ENCODE results near the gene STAT3. TPM values are rescaled to one million over a fixed set of nuclear protein-coding genes. Genes with fewer than 3 reads are reported as not detected.
A peak's percentile ranks its signal among the peaks of the same experiment; 100 is the strongest.

STAT3 gene
- total RNA-seq, 6 experiments from 2014 or later: 65.3 to 74.5 (median 68.8) TPM

DNA sequence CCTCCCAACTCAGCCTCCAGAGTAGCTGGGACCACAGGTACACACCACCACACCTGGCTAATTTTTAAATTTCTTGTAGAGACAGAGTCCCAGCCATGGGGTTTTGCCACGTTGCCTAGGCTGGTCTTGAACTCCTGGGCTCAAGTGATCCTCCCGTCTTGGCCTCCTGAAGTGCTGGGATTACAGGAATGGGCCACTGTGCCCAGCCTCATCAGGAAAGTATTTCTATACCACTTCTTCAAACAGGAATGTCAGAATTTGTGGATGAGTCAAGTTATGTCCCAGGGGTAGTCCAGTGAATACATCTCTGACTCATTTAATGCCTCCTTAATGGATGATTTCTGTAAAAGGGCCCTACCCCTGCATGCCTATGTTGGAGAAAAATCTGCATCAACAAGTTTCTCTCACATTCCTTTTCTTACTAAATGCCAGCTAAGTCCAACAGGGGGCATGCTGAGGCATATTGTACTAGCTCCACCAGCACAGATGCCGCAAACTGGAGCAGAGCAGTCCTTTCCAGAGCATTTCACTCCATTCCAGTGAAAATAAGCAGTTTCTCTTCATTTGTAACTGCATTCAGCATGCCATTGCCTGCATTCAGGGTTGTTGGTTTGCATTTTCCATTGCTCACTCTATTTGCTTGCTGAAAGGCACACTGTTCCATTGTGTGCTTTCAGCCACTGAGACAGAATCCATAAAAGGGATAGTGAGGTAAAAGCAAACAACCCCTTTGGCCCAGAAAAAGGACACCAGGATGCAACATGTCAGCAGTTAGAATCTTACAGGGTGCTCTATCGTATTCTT, 40.1 kb upstream of the STAT3 start:
- Mint-ChIP-seq H3K9me3 (no peaks in the 10 kb centered on the region), H3K4me1 (ENCODE audit: low read depth) (peaks cover 48% of the 10 kb centered on the region), H3K36me3 (ENCODE audit: low read depth) (peaks cover 6% of the 10 kb centered on the region; the same call in 1 of the 2 replicates), H3K27ac (peak overlapping the region; percentile 87), H3K27me3 (ENCODE audit: insufficient read depth) (no peaks in the 10 kb centered on the region; the same call in 1 of the 2 replicates), H3K4me3 (peak overlapping the region; percentile 50; the same call in 1 of the 2 replicates)
- TF ChIP-seq, protein P1, sequence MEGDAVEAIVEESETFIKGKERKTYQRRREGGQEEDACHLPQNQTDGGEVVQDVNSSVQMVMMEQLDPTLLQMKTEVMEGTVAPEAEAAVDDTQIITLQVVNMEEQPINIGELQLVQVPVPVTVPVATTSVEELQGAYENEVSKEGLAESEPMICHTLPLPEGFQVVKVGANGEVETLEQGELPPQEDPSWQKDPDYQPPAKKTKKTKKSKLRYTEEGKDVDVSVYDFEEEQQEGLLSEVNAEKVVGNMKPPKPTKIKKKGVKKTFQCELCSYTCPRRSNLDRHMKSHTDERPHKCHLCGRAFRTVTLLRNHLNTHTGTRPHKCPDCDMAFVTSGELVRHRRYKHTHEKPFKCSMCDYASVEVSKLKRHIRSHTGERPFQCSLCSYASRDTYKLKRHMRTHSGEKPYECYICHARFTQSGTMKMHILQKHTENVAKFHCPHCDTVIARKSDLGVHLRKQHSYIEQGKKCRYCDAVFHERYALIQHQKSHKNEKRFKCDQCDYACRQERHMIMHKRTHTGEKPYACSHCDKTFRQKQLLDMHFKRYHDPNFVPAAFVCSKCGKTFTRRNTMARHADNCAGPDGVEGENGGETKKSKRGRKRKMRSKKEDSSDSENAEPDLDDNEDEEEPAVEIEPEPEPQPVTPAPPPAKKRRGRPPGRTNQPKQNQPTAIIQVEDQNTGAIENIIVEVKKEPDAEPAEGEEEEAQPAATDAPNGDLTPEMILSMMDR (IDR thresholded peaks at IDR 0.05): peak; percentile 85
- DNase-seq: peak; percentile 99

- peaks cover 48% of the 10 kb centered on the region for H3K4me1 Mint-ChIP-seq (ENCODE audit: low read depth)
- TF ChIP-seq, protein P1 (IDR thresholded peaks at IDR 0.05): no peak
- H3K36me3 Mint-ChIP-seq (ENCODE audit: low read depth): peaks cover 31% of the 10 kb centered on the region
- peaks cover 3% of the 10 kb centered on the region; the same call in 1 of the 2 replicates for H3K9me3 Mint-ChIP-seq
- H3K27me3 Mint-ChIP-seq (ENCODE audit: insufficient read depth): peaks cover 6% of the 10 kb centered on the region
- DNase-seq: no peak
- H3K4me3 Mint-ChIP-seq: peak overlapping the region; percentile 56; the same call in 1 of the 2 replicates
- H3K27ac Mint-ChIP-seq: peak overlapping the region; percentile 64
Observed at GRCh38 chr17:42424991-42425610, 36.9 kb upstream of the STAT3 start.

DNA sequence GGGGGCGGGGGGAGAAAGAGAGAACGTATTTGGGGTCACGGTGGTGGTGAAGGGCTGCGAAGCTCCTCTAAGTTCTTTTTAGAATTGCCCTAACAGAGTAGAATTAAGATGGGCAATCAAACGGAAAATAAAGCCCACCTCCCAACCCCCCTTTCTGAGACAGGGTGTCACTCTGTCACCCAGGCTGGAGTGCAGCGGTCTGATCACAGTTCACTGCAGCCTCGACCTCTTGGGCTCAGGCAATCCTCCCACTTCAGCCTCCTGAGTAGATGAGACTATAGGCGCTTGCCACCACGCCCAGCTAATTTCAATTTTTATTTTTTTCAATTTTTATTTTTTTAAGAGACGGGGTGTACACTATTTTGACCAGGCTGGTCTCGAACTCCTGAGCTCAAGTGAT, 35.5 kb upstream of the STAT3 start:
- H3K4me1 Mint-ChIP-seq (ENCODE audit: low read depth): peaks cover 50% of the 10 kb centered on the region
- peaks cover 3% of the 10 kb centered on the region; the same call in 1 of the 2 replicates for H3K9me3 Mint-ChIP-seq
- H3K27me3 Mint-ChIP-seq (ENCODE audit: insufficient read depth): peaks cover 6% of the 10 kb centered on the region
- peak overlapping the region; percentile 100 for H3K4me3 Mint-ChIP-seq
- TF ChIP-seq, protein P1 (IDR thresholded peaks at IDR 0.05): no peak
- no peak for DNase-seq
- H3K36me3 Mint-ChIP-seq (ENCODE audit: low read depth): peaks cover 34% of the 10 kb centered on the region
- peak overlapping the region; percentile 98 for H3K27ac Mint-ChIP-seq

GRCh38 chr17:42422958-42423712, 34.9 kb upstream of the STAT3 start, which contains the start of gene CAVIN1:
Gene CAVIN1, minus strand, starts transcription at chr17:42423256. Its CDS starts 159 bp downstream, at chr17:42423097.
- peaks cover 34% of the 10 kb centered on the region for H3K36me3 Mint-ChIP-seq (ENCODE audit: low read depth)
- peaks cover 48% of the 10 kb centered on the region for H3K4me1 Mint-ChIP-seq (ENCODE audit: low read depth)
- H3K9me3 Mint-ChIP-seq: peaks cover 3% of the 10 kb centered on the region; the same call in 1 of the 2 replicates
- peak within 1 kb of the TSS; percentile 98 for H3K27ac Mint-ChIP-seq
- H3K27me3 Mint-ChIP-seq (ENCODE audit: insufficient read depth): peaks cover 6% of the 10 kb centered on the region
- DNase-seq: peak; percentile 97
- peak within 1 kb of the TSS; percentile 100 for H3K4me3 Mint-ChIP-seq
- TF ChIP-seq, protein P1 (IDR thresholded peaks at IDR 0.05): no peak

DNA sequence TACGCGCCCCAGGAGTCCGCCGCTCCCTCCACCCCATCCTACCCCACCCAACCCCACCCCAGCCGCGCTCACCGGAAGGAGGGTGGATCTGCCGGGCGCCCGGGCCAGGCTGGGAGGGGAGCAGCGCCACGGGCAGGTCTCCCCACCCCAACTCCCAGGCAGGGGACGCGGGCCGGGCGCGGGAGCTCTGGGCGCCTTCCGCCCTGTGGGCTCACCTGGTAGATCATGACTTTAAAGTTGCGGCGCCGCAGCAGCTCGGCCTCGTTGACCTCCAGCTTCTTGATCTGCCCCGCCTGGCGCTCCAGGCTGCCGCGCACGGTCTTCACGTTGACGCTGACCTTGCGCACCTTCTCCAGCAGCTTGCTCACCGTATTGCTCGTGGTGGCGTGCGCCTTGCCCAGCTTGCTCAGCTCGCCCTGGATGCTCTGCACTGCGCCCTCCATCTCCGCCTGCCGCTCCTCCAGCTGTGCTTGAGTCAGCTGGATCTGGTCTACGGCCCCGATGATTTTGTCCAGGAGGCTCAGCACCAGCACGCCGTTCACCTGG, 34.2 kb upstream of the STAT3 start:
- Mint-ChIP-seq H3K9me3 (peaks cover 3% of the 10 kb centered on the region; the same call in 1 of the 2 replicates), H3K36me3 (ENCODE audit: low read depth) (peaks cover 28% of the 10 kb centered on the region), H3K27ac (peak overlapping the region; percentile 98), H3K27me3 (ENCODE audit: insufficient read depth) (peaks cover 6% of the 10 kb centered on the region), H3K4me3 (peak overlapping the region; percentile 100), H3K4me1 (ENCODE audit: low read depth) (peaks cover 42% of the 10 kb centered on the region)
- TF ChIP-seq, protein P1 (IDR thresholded peaks at IDR 0.05): no peak
- DNase-seq: no peak
